Measurements from ENCODE around the gene GCDH. TPM values are rescaled to one million over a fixed set of nuclear protein-coding genes. Genes with fewer than 3 reads are reported as not detected.
A peak's percentile ranks its signal among the peaks of the same experiment; 100 is the strongest.

Gene GCDH
- total and polyA plus RNA-seq, 5 donors from 2014 or later, result 15.1 to 40.0 (median 16.3) TPM

DNA sequence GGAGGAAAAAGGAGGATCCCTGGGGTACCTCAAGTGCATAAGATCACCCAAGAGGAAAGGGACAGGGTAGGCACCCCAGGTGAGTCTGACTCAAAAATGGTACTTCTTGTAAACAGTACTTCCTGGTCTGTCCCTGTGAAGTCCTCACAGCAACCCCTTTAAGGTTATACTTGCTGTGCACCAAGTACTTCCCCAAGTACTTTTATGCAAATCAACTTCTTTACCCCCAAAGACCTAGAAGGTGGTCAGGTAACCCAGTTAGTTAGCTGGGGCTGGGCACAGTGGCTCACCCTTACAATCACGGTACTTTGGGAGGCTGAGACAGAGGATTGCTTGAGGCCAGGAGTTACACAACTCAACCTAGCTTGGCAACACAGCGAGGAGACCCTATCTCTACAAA, 49.9 kb downstream of the GCDH start:
- H3K36me3 ChIP-seq (ENCODE audit: control insufficient read depth, insufficient read depth, low read length), result peaks cover 50% of the 10 kb centered on the region
- peaks cover 5% of the 10 kb centered on the region for H3K27me3 Mint-ChIP-seq
- peaks cover 0 to 4% (median 0%) of the 10 kb centered on the region in 7 donors for H3K9me3 Mint-ChIP-seq
- no peaks in the 10 kb centered on the region for H3K27me3 ChIP-seq (ENCODE audit: control insufficient read depth, insufficient read depth, low read length)
- H3K4me1 Mint-ChIP-seq, result peaks cover 4 to 79% (median 38%) of the 10 kb centered on the region in 4 donors
- H3K4me1 ChIP-seq (ENCODE audit: control insufficient read depth, insufficient read depth, low read length, poor library complexity, severe bottlenecking), result peaks cover 61% of the 10 kb centered on the region
- H3K27ac ChIP-seq (ENCODE audit: insufficient read depth, low read length, poor library complexity, severe bottlenecking), result peak overlapping the region; percentile 84
- H3K9me3 ChIP-seq (ENCODE audit: control insufficient read depth in 2 of 2, low read length in 2 of 2), result no peaks in the 10 kb centered on the region
- H3K27ac Mint-ChIP-seq, result peak overlapping the region; percentile 42 to 98 (median 79)
- no peak for ATAC-seq (ENCODE audit: low read depth in 2 of 2)
- no peak overlapping the region for H3K4me3 ChIP-seq (ENCODE audit: low read depth, low read length)
- peak overlapping the region; percentile 59 to 99 (median 79) for H3K4me3 Mint-ChIP-seq
- no peak for DNase-seq
- H3K36me3 Mint-ChIP-seq, result peaks cover 30% of the 10 kb centered on the region

- Histone ChIP-seq H3K27ac (ENCODE audit: insufficient read depth, low read length, poor library complexity, severe bottlenecking) (no peak overlapping the region), H3K4me1 (ENCODE audit: control insufficient read depth, insufficient read depth, low read length, poor library complexity, severe bottlenecking) (peaks cover 56% of the 10 kb centered on the region)
Measured at GRCh38 chr19:12943437-12944044, 52.6 kb downstream of the GCDH start.

DNA sequence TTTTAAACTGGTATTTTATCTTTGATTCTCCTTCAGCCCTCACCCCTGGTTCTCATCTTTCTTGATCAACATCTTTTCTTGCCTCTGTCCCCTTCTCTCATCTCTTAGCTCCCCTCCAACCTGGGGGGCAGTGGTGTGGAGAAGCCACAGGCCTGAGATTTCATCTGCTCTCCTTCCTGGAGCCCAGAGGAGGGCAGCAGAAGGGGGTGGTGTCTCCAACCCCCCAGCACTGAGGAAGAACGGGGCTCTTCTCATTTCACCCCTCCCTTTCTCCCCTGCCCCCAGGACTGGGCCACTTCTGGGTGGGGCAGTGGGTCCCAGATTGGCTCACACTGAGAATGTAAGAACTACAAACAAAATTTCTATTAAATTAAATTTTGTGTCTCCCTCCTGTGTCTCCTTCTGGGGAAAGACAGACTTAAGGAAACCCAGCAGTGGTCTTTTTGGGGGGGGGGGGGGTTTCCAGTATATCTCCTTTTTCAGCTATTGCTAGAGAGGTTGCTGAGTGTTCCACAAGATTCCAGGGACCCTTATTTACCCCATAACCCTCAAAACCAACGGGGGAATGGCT, 53.2 kb downstream of the GCDH start:
- Histone ChIP-seq H3K36me3 (ENCODE audit: control insufficient read depth, insufficient read depth, low read length) (peaks cover 65% of the 10 kb centered on the region), H3K27me3 (ENCODE audit: control insufficient read depth, insufficient read depth, low read length) (no peaks in the 10 kb centered on the region), H3K4me3 (ENCODE audit: low read depth, low read length) (no peak overlapping the region), H3K27ac (ENCODE audit: insufficient read depth, low read length, poor library complexity, severe bottlenecking) (peak overlapping the region; percentile 90), H3K4me1 (ENCODE audit: control insufficient read depth, insufficient read depth, low read length, poor library complexity, severe bottlenecking) (peaks cover 51% of the 10 kb centered on the region), H3K9me3 (ENCODE audit: control insufficient read depth in 2 of 2, low read length in 2 of 2) (no peaks in the 10 kb centered on the region)
- Mint-ChIP-seq H3K27me3 (peaks cover 5% of the 10 kb centered on the region), H3K9me3 (peaks cover 0 to 2% (median 0%) of the 10 kb centered on the region in 7 donors), H3K4me1 (peaks cover 4 to 72% (median 44%) of the 10 kb centered on the region in 4 donors), H3K36me3 (peaks cover 36% of the 10 kb centered on the region), H3K4me3 (peak overlapping the region in 3 of 4 donors; percentile 46 to 95 (median 93)), H3K27ac (peak overlapping the region in 1 of 3 donors; percentile 97)
- ATAC-seq (ENCODE audit: low read depth in 2 of 2), result no peak
- no peak for DNase-seq

More at GRCh38 chr19:12943437-12944044, 52.6 kb downstream of the GCDH start:
- H3K36me3 Mint-ChIP-seq, result peaks cover 36% of the 10 kb centered on the region
- no peaks in the 10 kb centered on the region for H3K9me3 ChIP-seq (ENCODE audit: control insufficient read depth in 2 of 2, low read length in 2 of 2)
- H3K9me3 Mint-ChIP-seq, result peaks cover 0 to 4% (median 0%) of the 10 kb centered on the region in 7 donors
- peaks cover 5% of the 10 kb centered on the region for H3K27me3 Mint-ChIP-seq
- ATAC-seq (ENCODE audit: low read depth in 2 of 2) (no peak), DNase-seq (no peak)
- peaks cover 60% of the 10 kb centered on the region for H3K36me3 ChIP-seq (ENCODE audit: control insufficient read depth, insufficient read depth, low read length)
- H3K4me3 Mint-ChIP-seq, result peak overlapping the region; percentile 28 to 58 (median 56)
- H3K4me1 Mint-ChIP-seq, result peaks cover 4 to 77% (median 48%) of the 10 kb centered on the region in 4 donors
- H3K27me3 ChIP-seq (ENCODE audit: control insufficient read depth, insufficient read depth, low read length), result no peaks in the 10 kb centered on the region
- H3K4me3 ChIP-seq (ENCODE audit: low read depth, low read length), result no peak overlapping the region
- peak overlapping the region; percentile 67 to 86 (median 75) for H3K27ac Mint-ChIP-seq

DNA sequence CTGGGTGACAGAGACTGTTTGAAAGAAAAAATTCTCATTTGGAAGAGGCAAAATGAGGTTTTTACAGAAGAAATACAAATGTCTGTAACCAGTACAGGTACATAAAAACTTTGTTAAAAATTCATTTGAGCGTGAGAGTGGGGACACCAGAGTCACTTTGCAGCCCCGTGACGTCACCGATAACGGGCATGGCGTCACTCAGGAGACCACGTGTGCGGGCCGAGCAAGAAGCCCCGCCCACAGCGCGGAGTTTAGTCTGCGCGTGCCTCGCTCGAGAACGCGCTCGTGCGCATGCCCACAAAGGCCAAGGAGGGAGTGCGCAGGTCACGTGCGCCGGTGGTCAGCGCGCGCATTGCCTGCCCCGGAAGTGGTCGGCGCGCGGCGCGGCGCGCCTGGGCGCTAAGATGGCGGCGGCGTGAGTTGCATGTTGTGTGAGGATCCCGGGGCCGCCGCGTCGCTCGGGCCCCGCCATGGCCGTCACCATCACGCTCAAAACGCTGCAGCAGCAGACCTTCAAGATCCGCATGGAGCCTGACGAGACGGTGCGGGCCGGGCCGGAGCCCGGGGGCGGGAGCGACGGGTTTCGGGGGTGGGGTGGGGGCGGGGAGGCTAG, 54.6 kb downstream of the GCDH start, which contains the start of gene RAD23A:
Gene RAD23A, plus strand, starts transcription at position 384 of the 613 bp plus-strand sequence. Its CDS starts 87 bp downstream, at position 471.
- Mint-ChIP-seq H3K27ac (peak within 1 kb of the TSS; percentile 97 to 98 (median 97)), H3K36me3 (peaks cover 28% of the 10 kb centered on the region), H3K27me3 (peaks cover 5% of the 10 kb centered on the region), H3K4me1 (peaks cover 4 to 63% (median 32%) of the 10 kb centered on the region in 4 donors), H3K9me3 (peaks cover 0 to 2% (median 0%) of the 10 kb centered on the region in 7 donors), H3K4me3 (peak within 1 kb of the TSS; percentile 90 to 95 (median 93))
- peak; percentile 96 to 98 (median 97) for DNase-seq
- peak within 1 kb of the TSS; percentile 90 for H3K27ac ChIP-seq (ENCODE audit: insufficient read depth, low read length, poor library complexity, severe bottlenecking)
- peaks cover 66% of the 10 kb centered on the region for H3K36me3 ChIP-seq (ENCODE audit: control insufficient read depth, insufficient read depth, low read length)
- ATAC-seq (ENCODE audit: low read depth in 2 of 2), result peak; percentile 82 to 83
- no peaks in the 10 kb centered on the region for H3K9me3 ChIP-seq (ENCODE audit: control insufficient read depth in 2 of 2, low read length in 2 of 2)
- H3K4me3 ChIP-seq (ENCODE audit: low read depth, low read length), result peak within 1 kb of the TSS; percentile 89
- H3K4me1 ChIP-seq (ENCODE audit: control insufficient read depth, insufficient read depth, low read length, poor library complexity, severe bottlenecking), result peaks cover 37% of the 10 kb centered on the region
- no peaks in the 10 kb centered on the region for H3K27me3 ChIP-seq (ENCODE audit: control insufficient read depth, insufficient read depth, low read length)

DNA sequence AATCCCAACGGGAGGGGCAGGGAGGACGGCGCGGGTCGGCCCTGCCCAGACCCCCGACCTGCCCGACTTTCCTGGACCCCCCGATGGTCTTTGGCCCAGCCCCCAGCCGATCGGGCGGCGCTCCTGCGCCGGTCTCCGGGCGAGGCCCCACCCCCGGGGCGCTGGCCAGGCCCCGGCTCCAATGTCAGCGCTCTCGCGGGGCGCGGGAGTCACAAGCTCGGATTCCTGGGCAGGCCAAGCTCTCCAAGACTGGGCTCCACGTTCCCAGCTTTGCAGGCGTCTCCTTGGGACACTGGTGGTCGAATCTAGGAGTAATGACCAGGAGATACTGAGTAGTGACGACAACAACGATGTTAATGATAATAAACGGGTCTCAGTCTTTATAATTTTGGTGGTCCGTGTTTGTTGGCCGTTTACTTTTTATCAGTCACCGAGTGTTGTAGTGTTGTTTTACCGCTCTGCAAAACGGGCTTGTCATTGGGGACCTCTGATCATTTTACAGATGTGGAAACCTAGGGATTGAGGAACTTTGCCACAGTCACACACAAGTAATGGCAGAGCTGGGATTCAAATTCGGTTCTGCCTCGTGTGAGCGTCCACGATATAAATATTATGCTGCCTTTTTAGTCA, 55.2 kb downstream of the GCDH start:
- DNase-seq, result peak; percentile 39 to 59 (median 44)
- H3K9me3 ChIP-seq (ENCODE audit: control insufficient read depth in 2 of 2, low read length in 2 of 2), result no peaks in the 10 kb centered on the region
- peak overlapping the region; percentile 88 to 93 (median 90) for H3K4me3 Mint-ChIP-seq
- peaks cover 29% of the 10 kb centered on the region for H3K36me3 Mint-ChIP-seq
- H3K27me3 ChIP-seq (ENCODE audit: control insufficient read depth, insufficient read depth, low read length), result no peaks in the 10 kb centered on the region
- peaks cover 31% of the 10 kb centered on the region for H3K4me1 ChIP-seq (ENCODE audit: control insufficient read depth, insufficient read depth, low read length, poor library complexity, severe bottlenecking)
- peak overlapping the region; percentile 90 for H3K27ac ChIP-seq (ENCODE audit: insufficient read depth, low read length, poor library complexity, severe bottlenecking)
- ATAC-seq (ENCODE audit: low read depth in 2 of 2), result peak; percentile 39 to 44
- H3K4me1 Mint-ChIP-seq, result peaks cover 4 to 58% (median 27%) of the 10 kb centered on the region in 4 donors
- peaks cover 62% of the 10 kb centered on the region for H3K36me3 ChIP-seq (ENCODE audit: control insufficient read depth, insufficient read depth, low read length)
- H3K9me3 Mint-ChIP-seq, result peaks cover 0 to 2% (median 0%) of the 10 kb centered on the region in 7 donors
- peak overlapping the region; percentile 80 to 97 (median 94) for H3K27ac Mint-ChIP-seq
- peak overlapping the region; percentile 89 for H3K4me3 ChIP-seq (ENCODE audit: low read depth, low read length)
- H3K27me3 Mint-ChIP-seq, result peaks cover 5% of the 10 kb centered on the region

DNA sequence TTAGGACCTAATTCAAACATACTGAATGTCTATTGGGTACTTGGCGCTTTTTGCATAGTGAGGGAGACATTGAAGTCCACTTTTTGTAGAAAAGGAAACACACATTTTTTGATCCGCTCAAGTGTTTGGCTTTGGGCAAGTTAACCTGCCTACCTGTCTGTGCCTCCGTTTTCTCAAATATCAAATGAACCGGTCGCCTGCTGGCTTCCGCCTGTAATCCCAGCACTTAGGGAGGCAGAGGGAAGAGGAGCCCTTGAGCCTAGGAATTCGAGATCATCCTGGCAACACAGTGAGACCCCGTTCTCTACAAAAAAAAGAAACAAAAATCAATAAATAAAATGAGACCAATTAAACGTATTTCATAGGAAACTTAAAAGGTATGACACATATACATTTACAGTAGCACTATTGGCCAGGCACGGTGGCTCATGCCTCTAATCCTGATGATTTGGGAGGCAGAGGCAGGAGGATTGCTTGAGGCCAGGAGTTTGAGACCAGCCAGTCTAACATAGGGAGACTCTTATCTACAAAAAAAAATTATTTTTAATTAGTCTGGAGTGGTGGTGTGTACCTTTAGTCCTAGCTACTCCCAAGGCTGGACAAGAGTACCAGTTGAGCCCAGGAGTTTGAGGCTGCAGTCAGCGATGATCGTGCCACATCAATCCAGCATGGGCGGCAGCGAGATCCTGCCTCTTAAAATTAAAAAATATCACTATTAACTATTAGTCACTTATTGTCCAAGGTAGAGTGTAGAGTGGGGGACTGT, 56.0 kb downstream of the GCDH start:
- H3K4me1 Mint-ChIP-seq, result peaks cover 4 to 52% (median 27%) of the 10 kb centered on the region in 4 donors
- H3K36me3 ChIP-seq (ENCODE audit: control insufficient read depth, insufficient read depth, low read length), result peaks cover 59% of the 10 kb centered on the region

More for the DNA sequence above, 56.0 kb downstream of the GCDH start:
- no peaks in the 10 kb centered on the region for H3K27me3 ChIP-seq (ENCODE audit: control insufficient read depth, insufficient read depth, low read length)
- H3K27ac ChIP-seq (ENCODE audit: insufficient read depth, low read length, poor library complexity, severe bottlenecking), result peak overlapping the region; percentile 90
- Mint-ChIP-seq H3K27ac (peak overlapping the region; percentile 80 to 97 (median 94)), H3K9me3 (peaks cover 0 to 2% (median 0%) of the 10 kb centered on the region in 7 donors), H3K36me3 (peaks cover 35% of the 10 kb centered on the region), H3K4me3 (peak overlapping the region; percentile 88 to 93 (median 90)), H3K27me3 (peaks cover 5% of the 10 kb centered on the region)
- no peak for ATAC-seq (ENCODE audit: low read depth in 2 of 2)
- DNase-seq, result no peak
- no peaks in the 10 kb centered on the region for H3K9me3 ChIP-seq (ENCODE audit: control insufficient read depth in 2 of 2, low read length in 2 of 2)
- H3K4me1 ChIP-seq (ENCODE audit: control insufficient read depth, insufficient read depth, low read length, poor library complexity, severe bottlenecking), result peaks cover 29% of the 10 kb centered on the region
- H3K4me3 ChIP-seq (ENCODE audit: low read depth, low read length), result peak overlapping the region; percentile 89
